HFFc6 (cell line): ENCODE data around the gene NOS1AP. TPM values are rescaled to one million over a fixed set of nuclear protein-coding genes. Genes with fewer than 3 reads are reported as not detected.

Experiments
- DNase-seq: peaks from one replicate; pipeline ENCODE4 v3.0.0-alpha.2; 2018
- H3K27ac Mint-ChIP-seq: 2 replicates; pipeline ENCODE4 v1.8.0; 2020; ENCODE audit warnings: mild to moderate bottlenecking, mixed read lengths
- H3K27me3 Mint-ChIP-seq: 2 replicates; pipeline ENCODE4 v1.8.0; 2021; ENCODE audit warnings: mild to moderate bottlenecking, moderate library complexity, mixed read lengths; ENCODE audit not compliant: insufficient read depth
- H3K36me3 Mint-ChIP-seq: 2 replicates; pipeline ENCODE4 v1.8.0; 2021; ENCODE audit warnings: low read depth, mixed read lengths
- H3K4me1 Mint-ChIP-seq: 2 replicates; pipeline ENCODE4 v1.8.0; 2020; ENCODE audit warnings: low read depth, mixed read lengths
- H3K4me3 Mint-ChIP-seq: 2 replicates; pipeline ENCODE4 v1.8.0; 2020; ENCODE audit warnings: mild to moderate bottlenecking, moderate library complexity, mixed read lengths
- H3K9me3 Mint-ChIP-seq: 2 replicates; pipeline ENCODE4 v1.8.0; 2020; ENCODE audit warnings: mild to moderate bottlenecking, mixed read lengths
- total RNA-seq, 6 experiments: library from RNA; stranded (reverse); fragmentation: NEBNext Ultra II Directional; extraction: Animal tissue kit (Norgen Biotek cat#: 25700); gene quantifications; 2 replicates in 1 of 6; 3 replicates in 5 of 6; pipeline ENCODE4 v1.2.3, GENCODE V29; 2021
- TF ChIP-seq, protein P1 (sequence below): fragments of 200-600 bp; sonication (generic); IDR thresholded peaks from 2 replicates; pipeline ENCODE4 v1.5.0; 2021; ENCODE audit warnings: antibody characterized with exemption, mild to moderate bottlenecking

Gene NOS1AP
- total RNA-seq, 6 experiments from 2014 or later: 0.11 to 0.62 (median 0.29) TPM

DNA sequence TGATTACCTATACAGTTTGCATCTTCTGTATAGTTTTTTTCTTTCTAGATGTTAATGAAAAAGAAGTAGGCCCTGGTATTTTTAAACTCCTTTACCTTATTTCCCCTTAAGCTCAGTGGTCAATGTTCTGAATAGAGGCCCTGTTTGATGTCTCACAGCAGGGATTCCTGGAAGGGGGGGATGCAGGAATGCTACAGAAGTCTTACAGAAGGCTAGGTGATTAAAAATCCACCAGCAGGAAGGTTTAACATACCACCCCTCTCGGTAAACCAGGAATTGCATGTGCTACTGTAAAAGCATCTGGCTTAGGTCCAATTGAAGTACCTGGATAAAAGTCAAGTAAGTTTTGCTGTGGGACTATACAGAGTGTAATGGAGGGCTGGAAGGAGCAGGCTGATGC is 78.3 kb downstream of the NOS1AP start:
- no peak for DNase-seq
- H3K27me3 Mint-ChIP-seq: no peaks in the 10 kb centered on the region; the same call in none of the 2 replicates
- H3K4me3 Mint-ChIP-seq: no peak overlapping the region
- H3K36me3 Mint-ChIP-seq: no peaks in the 10 kb centered on the region
- H3K27ac Mint-ChIP-seq: no peak overlapping the region
- no peaks in the 10 kb centered on the region for H3K4me1 Mint-ChIP-seq
- TF ChIP-seq, protein P1, sequence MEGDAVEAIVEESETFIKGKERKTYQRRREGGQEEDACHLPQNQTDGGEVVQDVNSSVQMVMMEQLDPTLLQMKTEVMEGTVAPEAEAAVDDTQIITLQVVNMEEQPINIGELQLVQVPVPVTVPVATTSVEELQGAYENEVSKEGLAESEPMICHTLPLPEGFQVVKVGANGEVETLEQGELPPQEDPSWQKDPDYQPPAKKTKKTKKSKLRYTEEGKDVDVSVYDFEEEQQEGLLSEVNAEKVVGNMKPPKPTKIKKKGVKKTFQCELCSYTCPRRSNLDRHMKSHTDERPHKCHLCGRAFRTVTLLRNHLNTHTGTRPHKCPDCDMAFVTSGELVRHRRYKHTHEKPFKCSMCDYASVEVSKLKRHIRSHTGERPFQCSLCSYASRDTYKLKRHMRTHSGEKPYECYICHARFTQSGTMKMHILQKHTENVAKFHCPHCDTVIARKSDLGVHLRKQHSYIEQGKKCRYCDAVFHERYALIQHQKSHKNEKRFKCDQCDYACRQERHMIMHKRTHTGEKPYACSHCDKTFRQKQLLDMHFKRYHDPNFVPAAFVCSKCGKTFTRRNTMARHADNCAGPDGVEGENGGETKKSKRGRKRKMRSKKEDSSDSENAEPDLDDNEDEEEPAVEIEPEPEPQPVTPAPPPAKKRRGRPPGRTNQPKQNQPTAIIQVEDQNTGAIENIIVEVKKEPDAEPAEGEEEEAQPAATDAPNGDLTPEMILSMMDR: no peak
- no peaks in the 10 kb centered on the region for H3K9me3 Mint-ChIP-seq

DNA sequence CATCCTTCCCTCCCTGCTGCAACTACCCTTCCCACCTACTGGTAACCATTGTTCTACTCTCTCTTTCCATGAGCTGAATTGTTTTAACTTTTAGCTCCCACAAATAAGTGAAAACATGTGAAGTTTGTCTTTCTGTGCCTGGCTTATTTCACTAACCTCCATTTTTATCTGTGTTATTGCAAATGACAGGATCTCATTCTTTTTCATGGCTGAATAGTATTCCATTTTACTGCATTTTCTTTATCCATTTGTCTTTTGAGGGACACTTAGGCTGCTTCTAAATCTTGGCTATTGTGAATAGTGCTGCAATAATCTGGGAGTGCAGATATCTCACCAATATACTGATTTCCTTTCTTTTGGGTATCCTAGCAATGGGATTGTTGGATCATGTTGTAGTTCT is 80.6 kb downstream of the NOS1AP start:
- TF ChIP-seq, protein P1: no peak
- no peak for DNase-seq
- Mint-ChIP-seq H3K36me3 (no peaks in the 10 kb centered on the region), H3K4me1 (no peaks in the 10 kb centered on the region), H3K27me3 (no peaks in the 10 kb centered on the region; the same call in none of the 2 replicates), H3K4me3 (no peak overlapping the region), H3K27ac (no peak overlapping the region), H3K9me3 (no peaks in the 10 kb centered on the region)

DNA sequence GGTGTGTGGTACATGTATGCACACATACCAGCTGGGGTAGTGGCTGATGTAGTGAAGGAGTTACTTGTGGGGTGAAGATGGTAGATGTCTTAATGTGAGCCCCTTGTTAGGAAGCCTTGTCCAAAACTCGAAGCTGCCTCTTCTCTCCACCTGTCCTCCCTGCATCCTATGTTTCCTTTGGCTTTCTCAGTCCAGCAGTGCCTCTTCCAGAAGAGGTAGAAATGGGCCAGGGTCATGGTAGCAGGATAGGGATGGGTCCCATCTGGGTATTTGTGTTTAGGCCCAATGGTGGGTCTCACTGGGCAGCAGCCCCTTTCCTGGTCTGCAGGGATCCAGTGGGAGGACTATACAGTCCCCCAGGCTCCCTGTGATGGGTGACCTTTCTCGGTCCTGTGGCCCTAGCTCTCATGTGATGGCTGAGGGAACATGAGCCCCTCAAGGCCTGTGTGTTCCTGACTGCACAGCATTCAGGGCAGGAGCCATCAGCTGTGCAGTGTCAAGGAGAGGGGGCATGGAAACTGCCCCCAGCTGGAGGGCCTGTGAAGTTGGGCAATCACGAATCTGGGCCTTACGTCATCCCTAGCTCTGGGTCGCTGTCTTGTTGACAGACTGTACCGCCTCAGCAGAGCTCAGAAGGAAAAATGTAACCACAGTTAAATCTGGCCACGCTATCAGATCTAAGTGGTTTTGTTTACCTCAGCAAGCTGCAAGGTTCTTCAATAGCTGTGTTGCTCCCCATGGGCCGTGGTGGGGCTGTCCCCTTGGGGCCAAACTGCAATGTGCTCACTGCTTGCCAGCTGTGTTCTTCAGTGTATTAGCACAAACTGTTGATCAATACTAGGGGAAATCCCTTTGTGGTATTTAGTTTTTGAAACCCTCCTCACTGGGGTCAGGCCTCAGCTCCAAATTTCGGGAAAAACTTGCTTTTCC is 82.7 kb downstream of the NOS1AP start:
- no peaks in the 10 kb centered on the region; the same call in none of the 2 replicates for H3K27me3 Mint-ChIP-seq
- no peaks in the 10 kb centered on the region for H3K9me3 Mint-ChIP-seq
- no peak for DNase-seq
- H3K4me3 Mint-ChIP-seq: no peak overlapping the region
- no peak overlapping the region for H3K27ac Mint-ChIP-seq
- H3K36me3 Mint-ChIP-seq: no peaks in the 10 kb centered on the region
- TF ChIP-seq, protein P1: no peak
- no peaks in the 10 kb centered on the region for H3K4me1 Mint-ChIP-seq

DNA sequence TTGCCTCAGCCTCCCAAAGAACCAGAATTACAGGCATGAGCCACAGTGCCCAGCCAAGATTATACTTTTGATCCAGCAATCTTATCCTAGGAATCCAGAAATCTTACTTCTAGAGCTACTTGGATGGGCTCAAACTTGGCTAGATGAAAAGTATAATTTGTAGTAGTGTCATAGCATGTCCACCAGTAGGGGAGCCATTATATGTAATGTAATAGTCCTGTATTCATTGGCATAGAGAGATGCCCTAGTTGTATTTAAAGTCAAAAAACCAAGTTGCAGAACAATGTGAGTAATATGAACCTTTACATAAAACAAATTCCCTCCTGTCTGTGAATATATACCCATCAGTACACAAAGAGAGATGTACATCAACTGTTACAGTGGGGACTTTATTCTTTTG is 83.9 kb downstream of the NOS1AP start:
- H3K4me3 Mint-ChIP-seq: no peak overlapping the region
- H3K27me3 Mint-ChIP-seq: peaks cover 2% of the 10 kb centered on the region
- TF ChIP-seq, protein P1: no peak
- DNase-seq: no peak
- H3K4me1 Mint-ChIP-seq: no peaks in the 10 kb centered on the region
- H3K27ac Mint-ChIP-seq: no peak overlapping the region
- H3K9me3 Mint-ChIP-seq: no peaks in the 10 kb centered on the region
- H3K36me3 Mint-ChIP-seq: no peaks in the 10 kb centered on the region

DNA sequence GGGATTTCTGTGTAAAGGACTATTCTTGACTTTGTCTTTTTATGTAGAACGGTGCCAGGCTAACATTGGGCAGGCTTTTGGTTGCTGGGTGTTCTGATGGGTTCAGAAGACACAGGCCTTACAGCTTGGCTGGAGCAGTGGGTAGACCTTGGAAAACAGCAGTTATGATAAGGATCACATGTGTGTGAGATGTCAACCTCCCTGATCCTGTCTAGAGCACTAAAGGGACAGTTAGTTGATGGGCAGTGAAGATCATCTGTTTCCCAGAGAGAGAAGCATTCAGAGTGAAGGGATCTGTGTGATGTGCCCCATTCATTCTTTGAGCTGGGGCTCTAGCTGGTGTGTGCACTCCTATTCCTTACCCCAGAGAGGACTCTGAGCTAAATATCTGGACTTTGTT is 88.0 kb downstream of the NOS1AP start:
- Mint-ChIP-seq H3K9me3 (no peaks in the 10 kb centered on the region), H3K36me3 (no peaks in the 10 kb centered on the region), H3K4me3 (no peak overlapping the region), H3K4me1 (no peaks in the 10 kb centered on the region), H3K27ac (no peak overlapping the region), H3K27me3 (peaks cover 2% of the 10 kb centered on the region)
- DNase-seq: no peak
- TF ChIP-seq, protein P1: no peak
